Measurements from ENCODE around the gene GRIK3.

GRIK3 gene

GRCh38 chr1:36814083-36814482, 220.2 kb downstream of the GRIK3 start:
- no peak for DNase-seq

- DNase-seq, result no peak
These were observed 227.1 kb downstream of the GRIK3 start for GRCh38 chr1:36807262-36807661.

- DNase-seq, result no peak
These were observed 228.2 kb downstream of the GRIK3 start for GRCh38 chr1:36805979-36806640.

DNA sequence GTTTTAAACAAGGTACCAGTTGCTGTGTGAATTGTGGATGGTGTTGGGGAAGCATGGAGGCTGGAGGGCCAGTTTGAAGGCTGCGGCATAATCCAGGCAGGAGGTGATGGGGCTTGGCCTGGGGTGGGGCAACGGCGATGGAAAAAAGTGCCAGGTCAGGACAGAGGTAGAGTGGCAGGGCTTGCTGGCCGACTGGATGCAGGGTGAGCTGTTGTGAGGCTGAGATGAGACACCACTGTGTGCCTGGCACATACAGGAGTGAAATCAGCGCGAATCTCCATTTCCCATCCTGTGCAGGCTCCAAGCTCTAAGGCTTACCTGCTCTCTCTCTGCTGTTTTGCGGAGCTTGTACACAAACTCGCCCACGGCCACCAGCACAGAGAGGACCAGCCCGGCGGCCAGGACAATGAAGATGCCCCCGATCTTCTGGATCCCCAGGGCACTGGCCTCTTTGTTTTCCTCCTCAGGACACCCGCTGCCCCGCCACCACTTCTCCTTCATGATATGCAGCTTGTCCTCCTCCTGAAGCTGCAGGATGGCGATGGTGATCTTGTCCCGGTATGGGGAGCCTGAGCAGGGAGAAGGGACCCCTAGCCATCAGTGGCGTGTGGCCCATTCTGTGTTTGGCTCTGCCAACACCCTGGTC, 229.5 kb downstream of the GRIK3 start:
- DNase-seq, result no peak

- DNase-seq, result no peak
These were observed 230.3 kb downstream of the GRIK3 start for GRCh38 chr1:36803868-36804570.

GRCh38 chr1:36802018-36802417, 232.3 kb downstream of the GRIK3 start:
- no peak for DNase-seq

DNA sequence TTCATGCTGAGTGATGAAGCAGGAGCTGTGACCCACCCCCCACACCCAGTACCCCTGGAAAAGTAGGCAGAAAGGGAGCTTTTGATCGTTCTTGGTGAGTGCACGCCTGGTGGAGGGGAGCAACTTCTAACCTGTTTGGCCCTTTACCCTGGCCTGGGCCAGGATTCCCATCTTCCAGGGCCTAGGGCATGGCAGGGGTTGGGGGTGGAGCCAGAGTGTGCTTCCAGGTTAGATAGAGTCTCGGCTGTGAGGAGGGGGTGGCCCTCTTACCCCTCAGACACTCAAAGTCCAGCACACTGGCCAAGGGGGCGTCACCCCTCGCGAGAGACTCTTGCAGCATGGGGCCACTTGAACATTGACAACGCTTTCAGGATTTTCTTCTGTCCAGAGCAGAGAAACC, 236.6 kb downstream of the GRIK3 start:
- DNase-seq, result no peak

GRCh38 chr1:36796733-36797132, 237.6 kb downstream of the GRIK3 start:
- no peak for DNase-seq

GRCh38 chr1:36796106-36796590, 238.2 kb downstream of the GRIK3 start:
- no peak for DNase-seq

GRCh38 chr1:36794460-36794859, 239.9 kb downstream of the GRIK3 start:
- no peak for DNase-seq

GRCh38 chr1:36793452-36793851, 240.9 kb downstream of the GRIK3 start:
- DNase-seq, result no peak

GRCh38 chr1:36792292-36792691, 242.0 kb downstream of the GRIK3 start:
- DNase-seq, result no peak

DNA sequence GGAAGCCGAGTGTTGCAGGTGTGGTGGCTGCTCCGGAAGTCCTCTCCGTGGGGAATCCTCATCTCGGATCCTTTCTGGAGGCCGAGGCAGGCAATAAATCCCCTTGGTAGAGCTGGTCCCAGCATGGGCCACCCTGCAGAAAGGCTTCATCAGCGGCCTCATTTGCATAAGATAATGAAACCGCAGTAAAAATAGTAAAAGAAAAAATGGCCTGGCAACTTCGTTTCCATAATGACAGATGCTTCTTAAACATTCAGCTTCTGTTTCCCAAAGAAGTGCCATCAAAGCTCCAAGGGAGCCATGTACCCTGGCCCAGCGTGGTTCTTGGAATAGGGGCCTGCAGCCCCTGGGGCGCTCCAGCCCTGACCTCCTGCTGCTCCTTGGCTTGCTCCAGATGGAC, 244.1 kb downstream of the GRIK3 start:
- no peak for DNase-seq

DNA sequence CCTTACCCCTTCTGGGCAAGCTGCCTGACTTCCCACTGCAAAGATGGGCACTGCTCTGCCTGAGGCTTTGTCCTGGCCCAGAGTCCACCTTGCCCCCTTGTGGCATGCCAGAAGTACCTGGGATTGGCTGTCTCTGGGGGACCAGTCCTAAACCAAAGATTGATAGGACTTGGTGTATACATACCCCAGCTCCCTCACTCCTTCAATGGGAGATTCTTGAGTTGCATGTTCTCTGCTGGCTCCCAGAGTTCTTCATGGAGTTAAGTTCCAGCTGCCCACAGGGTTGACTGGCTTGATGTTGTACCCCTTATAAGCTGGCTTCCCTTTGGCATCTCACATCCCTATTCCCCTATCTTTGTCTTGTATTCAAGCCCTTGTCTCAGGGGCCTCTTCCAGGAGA, 244.8 kb downstream of the GRIK3 start:
- no peak for DNase-seq

DNA sequence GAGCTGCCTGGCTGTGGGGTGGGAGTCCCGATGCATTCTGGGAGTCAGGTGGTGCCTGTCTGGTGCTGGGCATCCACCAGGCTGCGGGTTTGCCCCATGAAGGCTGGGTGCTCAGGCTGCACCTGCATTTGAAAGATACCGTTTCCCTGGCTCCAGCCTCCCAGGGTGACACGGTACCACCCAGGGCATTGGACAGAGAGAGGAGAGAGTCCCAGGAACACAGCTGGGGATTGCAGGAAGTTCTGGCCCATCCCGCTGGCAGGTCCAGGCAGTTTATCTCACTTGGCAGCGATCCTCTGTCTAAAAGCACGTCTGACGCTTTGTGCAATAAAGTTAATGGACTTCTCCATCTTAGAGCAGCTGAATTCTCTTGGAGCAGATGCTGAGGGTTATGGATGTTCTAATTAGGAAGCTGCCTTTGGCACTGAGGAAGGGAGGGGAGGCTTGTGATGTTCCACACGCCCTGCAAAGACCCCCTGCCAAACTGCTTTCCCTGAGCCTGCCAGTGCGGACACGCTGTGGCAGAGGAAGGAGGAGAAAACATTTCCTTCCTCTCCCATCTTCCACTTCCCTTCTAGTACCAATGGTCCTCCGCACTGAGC, 246.9 kb downstream of the GRIK3 start:
- no peak for DNase-seq

- DNase-seq, result no peak
These were observed 247.9 kb downstream of the GRIK3 start for GRCh38 chr1:36786425-36786824.

DNA sequence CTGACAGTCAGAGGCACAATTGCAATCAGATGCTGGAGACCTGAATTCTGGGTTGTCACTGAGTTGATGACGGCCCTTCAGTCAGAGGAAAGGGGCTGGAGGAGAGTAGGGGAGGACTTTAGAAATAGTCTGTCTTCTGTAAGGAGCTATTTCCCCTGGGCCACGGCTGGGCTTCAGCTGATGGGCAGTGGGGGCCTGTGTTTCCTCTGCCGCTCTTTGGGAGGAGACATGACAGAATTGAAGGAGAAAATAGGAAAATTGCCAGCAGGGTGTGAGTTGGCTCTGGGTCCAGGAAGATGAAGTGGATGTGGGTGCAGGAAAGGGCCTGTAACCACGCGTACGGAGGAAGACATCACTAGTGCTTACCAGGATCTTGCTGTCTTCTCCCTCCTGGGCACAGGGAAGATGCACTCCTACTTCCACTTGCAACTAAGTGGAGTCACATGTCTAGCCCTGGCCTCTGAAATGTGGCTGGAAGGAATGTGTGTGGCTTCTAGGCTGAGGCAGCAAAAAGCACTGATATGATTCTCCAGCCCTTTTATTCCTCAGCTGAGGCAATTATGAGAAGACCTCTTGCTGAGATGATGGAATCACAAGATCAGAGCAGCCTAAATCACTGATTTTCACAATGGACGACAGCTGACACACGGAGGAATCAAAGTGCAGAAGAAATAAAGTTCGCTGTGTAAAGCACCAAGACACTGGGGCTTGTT, 250.0 kb downstream of the GRIK3 start:
- DNase-seq, result no peak

- no peak for DNase-seq
These were observed 250.8 kb downstream of the GRIK3 start for GRCh38 chr1:36783475-36783874.

DNA sequence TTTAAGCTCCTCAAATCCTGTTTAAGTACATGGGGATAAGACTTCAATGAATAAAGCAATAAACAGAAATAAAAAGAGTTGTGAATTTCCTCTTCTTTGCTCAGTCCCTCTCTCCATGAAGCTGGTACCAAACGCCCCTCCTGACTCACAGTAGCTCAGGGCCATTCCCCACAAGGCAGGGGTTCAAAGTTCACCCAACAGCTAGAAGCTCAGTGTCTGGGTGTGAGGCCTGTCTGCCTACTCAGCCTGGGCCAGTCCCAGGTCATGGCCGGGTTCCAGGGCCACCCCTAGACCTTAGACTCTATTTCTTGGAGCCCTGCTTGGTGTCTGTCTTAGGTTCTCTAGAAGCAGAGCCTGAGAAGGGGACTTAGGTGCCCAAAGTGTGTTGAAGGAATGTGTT, 251.5 kb downstream of the GRIK3 start:
- DNase-seq, result no peak

- no peak for DNase-seq
These were observed 252.2 kb downstream of the GRIK3 start for GRCh38 chr1:36782085-36782484.

DNA sequence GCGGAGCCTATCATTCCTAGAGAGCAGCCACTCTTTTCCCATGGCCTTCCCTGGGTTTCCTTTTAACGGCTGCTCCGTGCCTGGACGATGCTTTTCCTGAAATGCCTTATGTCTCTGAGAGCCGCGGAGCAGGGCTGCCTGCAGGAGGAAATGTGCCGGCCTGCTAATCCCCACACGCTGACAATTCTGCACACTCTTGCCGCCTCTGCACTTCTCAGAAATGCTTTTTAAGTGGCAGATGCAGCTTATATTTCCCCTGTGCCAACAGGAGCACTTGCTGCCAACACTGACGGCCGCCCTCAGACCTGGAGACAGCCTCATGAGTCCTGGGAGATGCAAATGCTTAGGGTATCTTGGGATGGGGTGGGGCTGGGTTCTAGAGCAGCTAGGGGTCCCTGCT, 253.2 kb downstream of the GRIK3 start:
- no peak for DNase-seq

DNA sequence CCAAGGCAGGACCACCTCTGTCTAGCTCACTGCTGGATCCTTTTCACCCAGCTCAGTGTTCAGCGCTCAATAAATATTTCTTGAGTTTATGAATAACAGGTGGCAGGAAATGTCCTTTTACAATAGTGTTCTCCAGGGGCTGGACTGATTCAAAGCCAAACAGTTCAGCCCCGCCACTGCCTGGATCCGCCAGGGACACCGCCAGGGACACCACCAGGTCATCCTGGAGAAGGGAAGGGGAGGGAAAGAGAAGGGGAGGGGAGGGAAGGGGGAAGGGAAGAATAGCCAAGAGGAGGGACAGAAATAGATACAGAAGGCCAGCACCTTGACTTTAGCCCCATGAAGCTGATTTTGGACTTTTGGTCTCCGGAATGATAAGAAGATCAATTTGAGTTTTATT, 255.6 kb downstream of the GRIK3 start:
- DNase-seq, result no peak
